ENCODE results near the gene LITAF. TPM values are rescaled to one million over a fixed set of nuclear protein-coding genes. Genes with fewer than 3 reads are reported as not detected.

Gene LITAF
- total RNA-seq, 1 experiment from 2014 or later = 73.0 TPM

DNA sequence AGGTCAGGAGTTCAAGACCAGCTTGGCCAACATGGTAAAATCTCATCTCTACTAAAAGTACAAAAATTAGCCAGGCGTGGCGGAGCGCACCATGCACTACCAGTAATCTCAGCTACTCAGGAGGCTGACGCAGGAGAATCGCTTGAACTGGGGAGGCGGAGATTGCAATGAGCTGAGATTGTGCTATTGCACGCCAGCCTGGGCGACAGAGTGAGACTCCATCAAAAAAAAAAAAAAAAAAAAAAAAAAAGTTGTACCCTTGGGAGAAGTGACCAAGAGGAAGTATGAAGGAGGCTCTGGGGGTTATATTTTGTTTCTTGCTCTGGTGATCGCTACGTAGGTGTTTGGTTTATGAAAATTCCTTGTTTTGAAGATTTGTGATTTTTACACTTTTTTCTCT, 66.3 kb downstream of the LITAF start:
- CTCF ChIA-PET = interaction anchor here (1.3 to 3.1 kb wide), 2 partner anchors 12 to 124 kb away, joined by 5 to 9 read pairs; no protein-coding TSS in a partner anchor
- POLR2A ChIA-PET = no interaction called here
- DNase-seq (ENCODE audit: low spot score) (no peak), ATAC-seq (no peak)
- peaks cover 8% of the 10 kb centered on the region; the same call in 1 of the 2 replicates for H3K36me3 Mint-ChIP-seq
- TF ChIP-seq ZNF423 (CRISPR knock-in tag; IDR thresholded peaks at IDR 0.05) (no peak), TP53 (CRISPR knock-in tag; IDR thresholded peaks at IDR 0.05) (no peak), SMAD3 (CRISPR knock-in tag; IDR thresholded peaks at IDR 0.05; ENCODE audit: borderline replicate concordance) (no peak), ZNF396 (CRISPR knock-in tag; IDR thresholded peaks at IDR 0.05; ENCODE audit: borderline replicate concordance) (no peak), CREM (CRISPR knock-in tag; IDR thresholded peaks at IDR 0.05) (no peak), HMGXB4 (CRISPR knock-in tag; IDR thresholded peaks at IDR 0.05) (no peak), ZNF671 (CRISPR knock-in tag; IDR thresholded peaks at IDR 0.05) (no peak), ATF3 (CRISPR knock-in tag; conservative IDR thresholded peaks at IDR 0.05) (no peak)
- TF ChIP-seq, protein P1, sequence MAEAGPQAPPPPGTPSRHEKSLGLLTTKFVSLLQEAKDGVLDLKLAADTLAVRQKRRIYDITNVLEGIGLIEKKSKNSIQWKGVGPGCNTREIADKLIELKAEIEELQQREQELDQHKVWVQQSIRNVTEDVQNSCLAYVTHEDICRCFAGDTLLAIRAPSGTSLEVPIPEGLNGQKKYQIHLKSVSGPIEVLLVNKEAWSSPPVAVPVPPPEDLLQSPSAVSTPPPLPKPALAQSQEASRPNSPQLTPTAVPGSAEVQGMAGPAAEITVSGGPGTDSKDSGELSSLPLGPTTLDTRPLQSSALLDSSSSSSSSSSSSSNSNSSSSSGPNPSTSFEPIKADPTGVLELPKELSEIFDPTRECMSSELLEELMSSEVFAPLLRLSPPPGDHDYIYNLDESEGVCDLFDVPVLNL (CRISPR knock-in tag; IDR thresholded peaks at IDR 0.05; ENCODE audit: borderline replicate concordance, low read depth) = no peak
- TF ChIP-seq, protein P2, sequence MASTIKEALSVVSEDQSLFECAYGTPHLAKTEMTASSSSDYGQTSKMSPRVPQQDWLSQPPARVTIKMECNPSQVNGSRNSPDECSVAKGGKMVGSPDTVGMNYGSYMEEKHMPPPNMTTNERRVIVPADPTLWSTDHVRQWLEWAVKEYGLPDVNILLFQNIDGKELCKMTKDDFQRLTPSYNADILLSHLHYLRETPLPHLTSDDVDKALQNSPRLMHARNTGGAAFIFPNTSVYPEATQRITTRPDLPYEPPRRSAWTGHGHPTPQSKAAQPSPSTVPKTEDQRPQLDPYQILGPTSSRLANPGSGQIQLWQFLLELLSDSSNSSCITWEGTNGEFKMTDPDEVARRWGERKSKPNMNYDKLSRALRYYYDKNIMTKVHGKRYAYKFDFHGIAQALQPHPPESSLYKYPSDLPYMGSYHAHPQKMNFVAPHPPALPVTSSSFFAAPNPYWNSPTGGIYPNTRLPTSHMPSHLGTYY (CRISPR knock-in tag; IDR thresholded peaks at IDR 0.05) = no peak
- H3K4me3 Mint-ChIP-seq = no peak overlapping the region
- peaks cover 23% of the 10 kb centered on the region for H3K4me1 Mint-ChIP-seq
- H3K27ac Mint-ChIP-seq = no peak overlapping the region
- peaks cover 15% of the 10 kb centered on the region for H3K9me3 Mint-ChIP-seq
- no peaks in the 10 kb centered on the region for H3K27me3 Mint-ChIP-seq (ENCODE audit: low read depth)

GRCh38 chr16:11517961-11518360, 68.8 kb downstream of the LITAF start:
- Mint-ChIP-seq H3K27ac (no peak overlapping the region), H3K4me3 (no peak overlapping the region), H3K9me3 (peaks cover 15% of the 10 kb centered on the region), H3K27me3 (ENCODE audit: low read depth) (no peaks in the 10 kb centered on the region), H3K4me1 (peaks cover 17% of the 10 kb centered on the region), H3K36me3 (peaks cover 8% of the 10 kb centered on the region; the same call in 1 of the 2 replicates)
- POLR2A ChIA-PET = no interaction called here
- ATAC-seq = no peak
- CTCF ChIA-PET = interaction anchor here (1.6 to 6.9 kb wide), 3 partner anchors 13 to 122 kb away, joined by 4 to 45 read pairs (median 9); no protein-coding TSS in a partner anchor
- no peak for DNase-seq (ENCODE audit: low spot score)
- TF ChIP-seq ATF3 (CRISPR knock-in tag; conservative IDR thresholded peaks at IDR 0.05) = no peak
- no peak for TF ChIP-seq ZNF532 (CRISPR knock-in tag; IDR thresholded peaks at IDR 0.05; ENCODE audit: borderline replicate concordance)
- TF ChIP-seq E2F1 (CRISPR knock-in tag; IDR thresholded peaks at IDR 0.05) = no peak
- TF ChIP-seq HMGXB4 (CRISPR knock-in tag; IDR thresholded peaks at IDR 0.05) = no peak
- TF ChIP-seq GABPB1 (CRISPR knock-in tag; IDR thresholded peaks at IDR 0.05) = no peak
- TF ChIP-seq FOXP1 (CRISPR knock-in tag; IDR thresholded peaks at IDR 0.05; ENCODE audit: borderline replicate concordance) = no peak
- no peak for TF ChIP-seq ZBTB21 (CRISPR knock-in tag; IDR thresholded peaks at IDR 0.05; ENCODE audit: borderline replicate concordance)
- TF ChIP-seq ZNF396 (CRISPR knock-in tag; IDR thresholded peaks at IDR 0.05; ENCODE audit: borderline replicate concordance) = no peak
- TF ChIP-seq TEAD1 (CRISPR knock-in tag; IDR thresholded peaks at IDR 0.05) = no peak
- no peak for TF ChIP-seq ZNF671 (CRISPR knock-in tag; IDR thresholded peaks at IDR 0.05)
- no peak for TF ChIP-seq NFE2L1 (CRISPR knock-in tag; IDR thresholded peaks at IDR 0.05)
- no peak for TF ChIP-seq AR (CRISPR knock-in tag; IDR thresholded peaks at IDR 0.05)
- TF ChIP-seq PRRX2 (CRISPR knock-in tag; IDR thresholded peaks at IDR 0.05) = no peak
